HEK293 (cell line): ENCODE data around the gene HOXB8.

ENCODE experiments used
- BCL11B ChIP-seq: fragments of 450-650 bp; formaldehyde crosslinking; IDR thresholded peaks from 2 replicates; pipeline ENCODE4 v1.5.1; 2016; ENCODE audit warnings: low read depth, missing biosample characterization, missing genetic modification characterization
- GLIS1 ChIP-seq: fragments of 450-650 bp; formaldehyde crosslinking; IDR thresholded peaks from 2 replicates; pipeline ENCODE4 v1.5.1; 2016; ENCODE audit warnings: missing biosample characterization, missing genetic modification characterization
- IKZF3 ChIP-seq: fragments of 450-650 bp; IDR thresholded peaks from 2 replicates; pipeline ENCODE4 v1.5.0; 2018; ENCODE audit warnings: missing biosample characterization, mild to moderate bottlenecking, missing genetic modification characterization, moderate library complexity
- KLF10 ChIP-seq: fragments of 450-650 bp; IDR thresholded peaks from 2 replicates; pipeline ENCODE4 v1.5.1; 2018; ENCODE audit warnings: missing biosample characterization, mild to moderate bottlenecking, missing genetic modification characterization
- KLF7 ChIP-seq: fragments of 450-650 bp; formaldehyde crosslinking; IDR thresholded peaks from 2 replicates; pipeline ENCODE4 v1.5.1; 2016; ENCODE audit warnings: missing biosample characterization, missing genetic modification characterization, borderline replicate concordance
- MZF1 ChIP-seq: fragments of 450-650 bp; formaldehyde crosslinking; IDR thresholded peaks from 2 replicates; pipeline ENCODE4 v1.5.1; 2017; ENCODE audit warnings: missing biosample characterization, missing genetic modification characterization, borderline replicate concordance
- PBX3 ChIP-seq: sonication (generic); formaldehyde crosslinking; IDR thresholded peaks from 2 replicates; pipeline ENCODE4 v1.8.1; 2022; ENCODE audit warnings: mild to moderate bottlenecking, moderate library complexity, missing genetic modification reagents
- SCRT2 ChIP-seq: fragments of 450-650 bp; formaldehyde crosslinking; IDR thresholded peaks from 2 replicates; pipeline ENCODE4 v1.5.1; 2016; ENCODE audit warnings: missing biosample characterization, missing genetic modification characterization
- SETDB1 ChIP-seq: IDR thresholded peaks from one replicate; pipeline ENCODE4 v1.6.1; 2017; ENCODE audit warnings: mild to moderate bottlenecking, low read length, moderate library complexity, mixed read lengths; ENCODE audit not compliant: insufficient read length
- SP3 ChIP-seq: fragments of 450-650 bp; formaldehyde crosslinking; IDR thresholded peaks from 2 replicates; pipeline ENCODE4 v1.5.1; 2016; ENCODE audit warnings: missing biosample characterization, missing genetic modification characterization
- WT1 ChIP-seq: fragments of 450-650 bp; formaldehyde crosslinking; IDR thresholded peaks from 2 replicates; pipeline ENCODE4 v1.5.1; 2016; ENCODE audit warnings: missing biosample characterization, missing genetic modification characterization
- ZBTB17 ChIP-seq: fragments of 450-650 bp; formaldehyde crosslinking; IDR thresholded peaks from 2 replicates; pipeline ENCODE4 v1.5.1; 2016; ENCODE audit warnings: missing biosample characterization, missing genetic modification characterization
- ZBTB7A ChIP-seq: fragments of 450-650 bp; formaldehyde crosslinking; IDR thresholded peaks from 2 replicates; pipeline ENCODE4 v1.5.1; 2016; ENCODE audit warnings: low read depth, missing biosample characterization, missing genetic modification characterization
- ZFP69B ChIP-seq: fragments of 450-650 bp; formaldehyde crosslinking; IDR thresholded peaks from 2 replicates; pipeline ENCODE4 v1.5.1; 2016; ENCODE audit warnings: missing biosample characterization, missing genetic modification characterization
- ZIC2 ChIP-seq: fragments of 450-650 bp; formaldehyde crosslinking; IDR thresholded peaks from 2 replicates; pipeline ENCODE4 v1.5.1; 2016; ENCODE audit warnings: missing biosample characterization, missing genetic modification characterization
- ZNF10 ChIP-seq: fragments of 450-650 bp; formaldehyde crosslinking; IDR thresholded peaks from 2 replicates; pipeline ENCODE4 v1.5.1; 2017; ENCODE audit warnings: missing biosample characterization, missing genetic modification characterization
- ZNF121 ChIP-seq: fragments of 450-650 bp; formaldehyde crosslinking; IDR thresholded peaks from 2 replicates; pipeline ENCODE4 v1.5.1; 2016; ENCODE audit warnings: missing biosample characterization, missing genetic modification characterization
- ZNF184 ChIP-seq: fragments of 450-650 bp; IDR thresholded peaks from 2 replicates; pipeline ENCODE4 v1.5.1; 2018; ENCODE audit warnings: missing biosample characterization, mild to moderate bottlenecking, missing genetic modification characterization
- ZNF2 ChIP-seq: fragments of 450-650 bp; formaldehyde crosslinking; IDR thresholded peaks from 2 replicates; pipeline ENCODE4 v1.5.1; 2016; ENCODE audit warnings: missing biosample characterization, missing genetic modification characterization
- ZNF23 ChIP-seq: fragments of 450-650 bp; formaldehyde crosslinking; IDR thresholded peaks from 2 replicates; pipeline ENCODE4 v1.5.1; 2016; ENCODE audit warnings: missing biosample characterization, missing genetic modification characterization, borderline replicate concordance
- ZNF239 ChIP-seq: fragments of 450-650 bp; formaldehyde crosslinking; IDR thresholded peaks from 2 replicates; pipeline ENCODE4 v1.5.1; 2016; ENCODE audit warnings: missing biosample characterization, missing genetic modification characterization
- ZNF311 ChIP-seq: fragments of 450-650 bp; formaldehyde crosslinking; IDR thresholded peaks from 2 replicates; pipeline ENCODE4 v1.5.1; 2017; ENCODE audit warnings: missing biosample characterization, missing genetic modification characterization, borderline replicate concordance
- ZNF341 ChIP-seq: fragments of 450-650 bp; formaldehyde crosslinking; IDR thresholded peaks from 2 replicates; pipeline ENCODE4; 2016; ENCODE audit warnings: low read depth, missing biosample characterization, missing genetic modification characterization
- ZNF398 ChIP-seq: fragments of 450-650 bp; formaldehyde crosslinking; IDR thresholded peaks from 2 replicates; pipeline ENCODE4 v1.5.1; 2017; ENCODE audit warnings: missing biosample characterization, missing genetic modification characterization
- ZNF423 ChIP-seq: fragments of 450-650 bp; formaldehyde crosslinking; IDR thresholded peaks from 2 replicates; pipeline ENCODE4 v1.5.1; 2016; ENCODE audit warnings: missing biosample characterization, missing genetic modification characterization
- ZNF426 ChIP-seq: fragments of 450-650 bp; formaldehyde crosslinking; IDR thresholded peaks from 2 replicates; pipeline ENCODE4 v1.5.1; 2017; ENCODE audit warnings: missing biosample characterization, missing genetic modification characterization, mild to moderate bottlenecking, inconsistent platforms, moderate library complexity
- ZNF530 ChIP-seq: fragments of 450-650 bp; formaldehyde crosslinking; IDR thresholded peaks from 2 replicates; pipeline ENCODE4 v1.5.1; 2016; ENCODE audit warnings: low read depth, missing biosample characterization, missing genetic modification characterization
- ZNF544 ChIP-seq: fragments of 450-650 bp; formaldehyde crosslinking; IDR thresholded peaks from 2 replicates; pipeline ENCODE4 v1.5.0; 2017; ENCODE audit warnings: missing biosample characterization, missing genetic modification characterization
- ZNF600 ChIP-seq: fragments of 450-650 bp; formaldehyde crosslinking; IDR thresholded peaks from 2 replicates; pipeline ENCODE4 v1.5.1; 2016; ENCODE audit warnings: missing biosample characterization, missing genetic modification characterization
- ZNF670 ChIP-seq: fragments of 450-650 bp; formaldehyde crosslinking; IDR thresholded peaks from 2 replicates; pipeline ENCODE4 v1.5.1; 2016; ENCODE audit warnings: missing biosample characterization, missing genetic modification characterization, low read depth
- ZSCAN23 ChIP-seq: fragments of 450-650 bp; formaldehyde crosslinking; IDR thresholded peaks from 2 replicates; pipeline ENCODE4 v1.5.1; 2016; ENCODE audit warnings: missing biosample characterization, missing genetic modification characterization
- TF ChIP-seq, protein P1 (sequence below): fragments of 450-650 bp; formaldehyde crosslinking; IDR thresholded peaks from 2 replicates; pipeline ENCODE4 v1.5.1; 2017; ENCODE audit warnings: missing biosample characterization, missing genetic modification characterization
- TF ChIP-seq, protein P2 (sequence below): fragments of 450-650 bp; formaldehyde crosslinking; IDR thresholded peaks from 2 replicates; pipeline ENCODE4 v1.5.1; 2016; ENCODE audit warnings: missing biosample characterization, missing genetic modification characterization
- TF ChIP-seq, protein P3 (sequence below): fragments of 450-650 bp; formaldehyde crosslinking; IDR thresholded peaks from 2 replicates; pipeline ENCODE4 v1.5.1; 2017; ENCODE audit warnings: missing biosample characterization, mild to moderate bottlenecking, missing genetic modification characterization, moderate library complexity

Gene HOXB8

GRCh38 chr17:48620461-48621139 is 5.5 kb upstream of the HOXB8 start (continued):
- no peak for TF ChIP-seq ZNF23 (tag by site-specific recombination)
- TF ChIP-seq ZSCAN23 (tag by site-specific recombination) = no peak
- no peak for TF ChIP-seq ZNF2 (tag by site-specific recombination)
- peak; percentile 33 for TF ChIP-seq ZNF341 (tag by site-specific recombination)
- no peak for TF ChIP-seq PBX3 (CRISPR knock-in tag)
- no peak for TF ChIP-seq KLF7
- no peak for TF ChIP-seq SP3 (tag by site-specific recombination)
- no peak for TF ChIP-seq BCL11B (tag by site-specific recombination)
- peak; percentile 83; the same call in 1 of the 2 replicates for TF ChIP-seq ZNF121
- TF ChIP-seq ZBTB7A (tag by site-specific recombination) = no peak
- TF ChIP-seq ZNF423 (tag by site-specific recombination) = peak; percentile 46; the same call in 1 of the 2 replicates
- TF ChIP-seq, protein P1, sequence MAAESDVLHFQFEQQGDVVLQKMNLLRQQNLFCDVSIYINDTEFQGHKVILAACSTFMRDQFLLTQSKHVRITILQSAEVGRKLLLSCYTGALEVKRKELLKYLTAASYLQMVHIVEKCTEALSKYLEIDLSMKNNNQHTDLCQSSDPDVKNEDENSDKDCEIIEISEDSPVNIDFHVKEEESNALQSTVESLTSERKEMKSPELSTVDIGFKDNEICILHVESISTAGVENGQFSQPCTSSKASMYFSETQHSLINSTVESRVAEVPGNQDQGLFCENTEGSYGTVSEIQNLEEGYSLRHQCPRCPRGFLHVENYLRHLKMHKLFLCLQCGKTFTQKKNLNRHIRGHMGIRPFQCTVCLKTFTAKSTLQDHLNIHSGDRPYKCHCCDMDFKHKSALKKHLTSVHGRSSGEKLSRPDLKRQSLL (tag by site-specific recombination) = no peak; the same call in 1 of the 2 replicates
- TF ChIP-seq ZIC2 (tag by site-specific recombination) = peak; percentile 82
- TF ChIP-seq SETDB1 = no peak
- TF ChIP-seq ZNF10 (tag by site-specific recombination) = no peak
- no peak for TF ChIP-seq ZNF670
- no peak for TF ChIP-seq MZF1 (tag by site-specific recombination)
- no peak for TF ChIP-seq ZNF239
- TF ChIP-seq KLF10 (tag by site-specific recombination) = no peak
- TF ChIP-seq SCRT2 = no peak
- TF ChIP-seq ZNF398 (tag by site-specific recombination) = no peak; the same call in 1 of the 2 replicates
- no peak for TF ChIP-seq ZNF311 (tag by site-specific recombination)
- no peak for TF ChIP-seq ZNF426
- TF ChIP-seq, protein P2, sequence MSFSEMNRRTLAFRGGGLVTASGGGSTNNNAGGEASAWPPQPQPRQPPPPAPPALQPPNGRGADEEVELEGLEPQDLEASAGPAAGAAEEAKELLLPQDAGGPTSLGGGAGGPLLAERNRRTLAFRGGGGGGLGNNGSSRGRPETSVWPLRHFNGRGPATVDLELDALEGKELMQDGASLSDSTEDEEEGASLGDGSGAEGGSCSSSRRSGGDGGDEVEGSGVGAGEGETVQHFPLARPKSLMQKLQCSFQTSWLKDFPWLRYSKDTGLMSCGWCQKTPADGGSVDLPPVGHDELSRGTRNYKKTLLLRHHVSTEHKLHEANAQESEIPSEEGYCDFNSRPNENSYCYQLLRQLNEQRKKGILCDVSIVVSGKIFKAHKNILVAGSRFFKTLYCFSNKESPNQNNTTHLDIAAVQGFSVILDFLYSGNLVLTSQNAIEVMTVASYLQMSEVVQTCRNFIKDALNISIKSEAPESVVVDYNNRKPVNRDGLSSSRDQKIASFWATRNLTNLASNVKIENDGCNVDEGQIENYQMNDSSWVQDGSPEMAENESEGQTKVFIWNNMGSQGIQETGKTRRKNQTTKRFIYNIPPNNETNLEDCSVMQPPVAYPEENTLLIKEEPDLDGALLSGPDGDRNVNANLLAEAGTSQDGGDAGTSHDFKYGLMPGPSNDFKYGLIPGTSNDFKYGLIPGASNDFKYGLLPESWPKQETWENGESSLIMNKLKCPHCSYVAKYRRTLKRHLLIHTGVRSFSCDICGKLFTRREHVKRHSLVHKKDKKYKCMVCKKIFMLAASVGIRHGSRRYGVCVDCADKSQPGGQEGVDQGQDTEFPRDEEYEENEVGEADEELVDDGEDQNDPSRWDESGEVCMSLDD (tag by site-specific recombination) = no peak
- peak; percentile 78; the same call in 1 of the 2 replicates for TF ChIP-seq ZFP69B (tag by site-specific recombination)
- peak; percentile 21 for TF ChIP-seq IKZF3 (tag by site-specific recombination)
- TF ChIP-seq GLIS1 = peak; percentile 93
- TF ChIP-seq ZBTB17 (tag by site-specific recombination) = peak; percentile 77
- TF ChIP-seq, protein P3, sequence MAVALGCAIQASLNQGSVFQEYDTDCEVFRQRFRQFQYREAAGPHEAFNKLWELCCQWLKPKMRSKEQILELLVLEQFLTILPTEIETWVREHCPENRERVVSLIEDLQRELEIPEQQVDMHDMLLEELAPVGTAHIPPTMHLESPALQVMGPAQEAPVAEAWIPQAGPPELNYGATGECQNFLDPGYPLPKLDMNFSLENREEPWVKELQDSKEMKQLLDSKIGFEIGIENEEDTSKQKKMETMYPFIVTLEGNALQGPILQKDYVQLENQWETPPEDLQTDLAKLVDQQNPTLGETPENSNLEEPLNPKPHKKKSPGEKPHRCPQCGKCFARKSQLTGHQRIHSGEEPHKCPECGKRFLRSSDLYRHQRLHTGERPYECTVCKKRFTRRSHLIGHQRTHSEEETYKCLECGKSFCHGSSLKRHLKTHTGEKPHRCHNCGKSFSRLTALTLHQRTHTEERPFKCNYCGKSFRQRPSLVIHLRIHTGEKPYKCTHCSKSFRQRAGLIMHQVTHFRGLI (tag by site-specific recombination) = no peak
- no peak for TF ChIP-seq ZNF544
- TF ChIP-seq ZNF600 (tag by site-specific recombination) = peak; percentile 26; the same call in 1 of the 2 replicates
- 0 out of 2 replicates have a peak, but pooled peaks have one; percentile 52 for TF ChIP-seq WT1 (tag by site-specific recombination)
- no peak for TF ChIP-seq ZNF184 (tag by site-specific recombination)
- TF ChIP-seq ZNF530 (tag by site-specific recombination) = no peak
